HepG2 (cell line): Measurements from ENCODE around the gene CDKL5. TPM values are rescaled to one million over a fixed set of nuclear protein-coding genes. Genes with fewer than 3 reads are reported as not detected.

ENCODE experiments used
- ATAC-seq: fragments of 200-7000 bp; cut with Tn5 transposase; 3 replicates; pipeline ENCODE4 v1.9.1; 2020; ENCODE audit warnings: mild to moderate bottlenecking, moderate library complexity
- BruUV-seq: library from RNA; stranded (reverse); fragments of 400-500 nt; replicated peaks from 2 replicates; lab custom pipeline; 2021; lab: Mats Ljungman, UMichigan
- CTCF ChIA-PET: fragments of 300-600 bp; formaldehyde crosslinking; extraction: SDS; loops from one replicate; lab custom pipeline; 2021; ENCODE audit warnings: low total read pairs, inconsistent platforms, low intra/inter-chr PET ratio; lab: Yijun Ruan, JAX
- POLR2A ChIA-PET: fragments of 350-600 bp; sonication (Branson Sonifier 250); formaldehyde crosslinking; loops from one replicate; lab custom pipeline; 2020; ENCODE audit warnings: antibody characterized with exemption, inconsistent platforms; lab: Yijun Ruan, JAX
- DNase-seq: peaks from one replicate; pipeline ENCODE4 v3.0.0-alpha.2; 2015; ENCODE audit warnings: low spot score
- FAIRE-seq: peaks from 3 replicates; lab custom pipeline; 2011; peaks lifted over from hg19 to GRCh38; lab: Jason Lieb, UNC
- H2AFZ ChIP-seq: one replicate; pipeline ENCODE4 v1.6.1; 2011; ENCODE audit warnings: low read length, inconsistent platforms
- H3K27ac ChIP-seq: fragments of 300-600 bp; 3 replicates; pipeline ENCODE4 v1.8.0; 2011; ENCODE audit warnings: mixed run types, mild to moderate bottlenecking, mixed read lengths, low read length, inconsistent platforms; ENCODE audit not compliant: insufficient read depth; ENCODE audit errors: extremely low read length
- H3K27me3 ChIP-seq, 2 experiments: fragments of 200-600 bp in 1 of 2; 2 replicates in 1 of 2; 3 replicates in 1 of 2; pipeline versions ENCODE4 v1.6.0 to v1.8.0; 2011; ENCODE audit warnings: low read length in 2 of 2, mild to moderate bottlenecking in 2 of 2, moderate library complexity in 2 of 2, inconsistent platforms in 1 of 2; ENCODE audit not compliant: insufficient read depth in 2 of 2, control insufficient read depth in 1 of 2
- H3K36me3 ChIP-seq, 2 experiments: fragments of 200-600 bp in 1 of 2; replicated peaks in 1 of 2; 2 replicates in 1 of 2; 3 replicates in 1 of 2; pipeline versions ENCODE4 v1.5.1 to v1.8.0; 2011; ENCODE audit warnings: low read length in 2 of 2, inconsistent platforms in 1 of 2; ENCODE audit not compliant: insufficient read depth in 2 of 2, control insufficient read depth in 1 of 2
- H3K4me1 ChIP-seq: 2 replicates; pipeline ENCODE4 v1.5.1; 2012; ENCODE audit warnings: low read length, inconsistent platforms; ENCODE audit not compliant: insufficient read depth
- H3K4me2 ChIP-seq: 2 replicates; pipeline ENCODE4 v1.6.0; 2011; ENCODE audit warnings: low read depth, low read length, inconsistent platforms
- H3K4me3 ChIP-seq, 3 experiments: fragments of 200-600 bp in 1 of 3; sonication (generic), shearing (Covaris generic) in 1 of 3; replicated peaks in 1 of 3; 2 replicates each; pipeline ENCODE4 v1.5.1; 2011 to 2016; ENCODE audit warnings: low read length in 3 of 3, inconsistent platforms in 2 of 3, low read depth in 2 of 3, mild to moderate bottlenecking in 2 of 3, control low read depth in 1 of 3, mixed read lengths in 1 of 3; ENCODE audit not compliant: insufficient read depth in 1 of 3
- H3K79me2 ChIP-seq: one replicate; pipeline ENCODE4 v1.6.1; 2011; ENCODE audit warnings: low read length, inconsistent platforms; ENCODE audit not compliant: insufficient read depth
- H3K9ac ChIP-seq: 2 replicates; pipeline ENCODE4 v1.6.0; 2011; ENCODE audit warnings: mild to moderate bottlenecking, low read depth, low read length, inconsistent platforms; ENCODE audit not compliant: insufficient read depth
- H3K9me3 ChIP-seq: 2 replicates; pipeline ENCODE4 v1.5.1; 2012; ENCODE audit warnings: mild to moderate bottlenecking, low read length
- H4K20me1 ChIP-seq: 2 replicates; pipeline ENCODE4 v1.6.0; 2011; ENCODE audit warnings: inconsistent platforms, mild to moderate bottlenecking, low read length, moderate library complexity; ENCODE audit not compliant: insufficient read depth
- CENPX ChIP-seq: sonication (generic); formaldehyde crosslinking; IDR thresholded peaks from 2 replicates; pipeline ENCODE4 v1.9.0; 2021; ENCODE audit warnings: mild to moderate bottlenecking, missing genetic modification reagents, moderate library complexity
- HDAC1 ChIP-seq: sonication (generic); formaldehyde crosslinking; IDR thresholded peaks from 2 replicates; pipeline ENCODE4 v1.5.1; 2020; ENCODE audit warnings: mild to moderate bottlenecking, missing genetic modification reagents
- HNRNPK ChIP-seq: fragments of 200-400 bp; formaldehyde crosslinking; IDR thresholded peaks from 2 replicates; pipeline ENCODE4 v1.6.1; 2018; ENCODE audit warnings: low read length, low read depth, moderate library complexity, mild to moderate bottlenecking; ENCODE audit not compliant: poor library complexity, severe bottlenecking
- HNRNPUL1 ChIP-seq: fragments of 200-400 bp; formaldehyde crosslinking; IDR thresholded peaks from 2 replicates; pipeline ENCODE4 v1.6.1; 2017; ENCODE audit warnings: low read depth, mild to moderate bottlenecking, low read length, moderate library complexity
- KMT2A ChIP-seq: sonication (generic); formaldehyde crosslinking; IDR thresholded peaks from 2 replicates; pipeline ENCODE4 v1.4.0; 2020; ENCODE audit warnings: missing genetic modification reagents
- MXI1 ChIP-seq: IDR thresholded peaks from 3 replicates; pipeline ENCODE4 v1.6.1; 2012; ENCODE audit warnings: low read depth, low read length, inconsistent platforms, borderline replicate concordance
- NR1H2 ChIP-seq: sonication (generic); formaldehyde crosslinking; IDR thresholded peaks from 2 replicates; pipeline ENCODE4 v1.8.1; 2022; ENCODE audit warnings: low read depth, missing genetic modification reagents, borderline replicate concordance
- NR2F2 ChIP-seq: IDR thresholded peaks from 2 replicates; pipeline ENCODE4 v1.6.1; 2012; ENCODE audit warnings: low read depth, inconsistent platforms, borderline replicate concordance
- PCBP2 ChIP-seq: fragments of 200-400 bp; formaldehyde crosslinking; optimal IDR thresholded peaks from 2 replicates; pipeline ENCODE3; 2018; ENCODE audit warnings: low read length, low read depth; ENCODE audit not compliant: poor library complexity, severe bottlenecking
- SETDB1 ChIP-seq: sonication (generic); formaldehyde crosslinking; IDR thresholded peaks from 2 replicates; pipeline ENCODE4 v1.5.1; 2020; ENCODE audit warnings: missing genetic modification reagents, mild to moderate bottlenecking, borderline replicate concordance
- TRIM24 ChIP-seq: sonication (generic); formaldehyde crosslinking; IDR thresholded peaks from 2 replicates; pipeline ENCODE4 v1.8.0; 2022; ENCODE audit warnings: mild to moderate bottlenecking, missing genetic modification reagents
- ZBTB20 ChIP-seq: sonication (generic); formaldehyde crosslinking; IDR thresholded peaks from 2 replicates; pipeline ENCODE4 v1.8.1; 2023; ENCODE audit warnings: missing genetic modification reagents, low read depth, mild to moderate bottlenecking, borderline replicate concordance
- ZNF30 ChIP-seq: sonication (generic); formaldehyde crosslinking; IDR thresholded peaks from 2 replicates; pipeline ENCODE4 v1.5.0; 2020; ENCODE audit warnings: mild to moderate bottlenecking, missing genetic modification reagents
- ZNF382 ChIP-seq: sonication (generic); formaldehyde crosslinking; IDR thresholded peaks from 2 replicates; pipeline ENCODE4 v1.5.0; 2020; ENCODE audit warnings: missing genetic modification reagents, mild to moderate bottlenecking, borderline replicate concordance
- ZNF660 ChIP-seq: sonication (generic); formaldehyde crosslinking; IDR thresholded peaks from 2 replicates; pipeline ENCODE4 v1.5.1; 2020; ENCODE audit warnings: mild to moderate bottlenecking, low read depth, missing genetic modification reagents, borderline replicate concordance
- ZNF772 ChIP-seq: sonication (generic); formaldehyde crosslinking; IDR thresholded peaks from 2 replicates; pipeline ENCODE4 v1.5.0; 2020; ENCODE audit warnings: mild to moderate bottlenecking, missing genetic modification reagents
- WGBS: methylation state at CpG from one replicate; pipeline ENCODE4 v1.1.6; 2017; ENCODE audit warnings: low lambda C conversion rate; 5-methylcytosine and 5-hydroxymethylcytosine counted together
- in situ Hi-C: cut with HindIII; loops from 2 replicates; pipeline ENCODE4 v1.10.0; 2017; ENCODE audit warnings: low pct_unique_long_range_greater_than_20kb; ENCODE audit not compliant: extremely low pct_ligation_motif_present
- intact Hi-C: fragments of 100-400 bp; cut with micrococcal nuclease; formaldehyde crosslinking; loops from one replicate; pipeline ENCODE4 v1.10.0; 2022; ENCODE audit not compliant: unreplicated experiment
- polyA plus RNA-seq, 8 experiments: library from polyadenylated mRNA; depleted of rRNA in 3 of 8; stranded (reverse) in 7 of 8; unstranded in 1 of 8; fragments of >200 nt; fragmentation: Illumina TruSeq in 4 of 8; extraction: Trizol in 4 of 8; gene quantifications; 2 replicates each; pipeline versions ENCODE4 v1.2.1 to v1.2.3, GENCODE V29; 2011 to 2016; ENCODE audit warnings: low read depth in 4 of 8, missing spikeins in 1 of 8, mixed read lengths in 1 of 8; ENCODE audit not compliant: insufficient read depth in 1 of 8
- total RNA-seq, 5 experiments: library from RNA; depleted of rRNA; stranded (reverse); fragments of >200 nt; fragmentation: Illumina TruSeq; extraction: Trizol; gene quantifications; 2 replicates each; pipeline ENCODE4 v1.2.3, GENCODE V29; 2016; ENCODE audit warnings: low read depth in 1 of 5
- TF ChIP-seq, protein P1 (sequence below): sonication (generic); formaldehyde crosslinking; IDR thresholded peaks from 2 replicates; pipeline ENCODE4 v1.8.1; 2023; ENCODE audit warnings: mild to moderate bottlenecking, missing genetic modification reagents
- TF ChIP-seq, protein P2 (sequence below): sonication (generic); formaldehyde crosslinking; IDR thresholded peaks from 2 replicates; pipeline ENCODE4 v1.8.1; 2023; ENCODE audit warnings: missing genetic modification reagents, mild to moderate bottlenecking, borderline replicate concordance

The CDKL5 gene
- total and polyA plus RNA-seq, 2 of the 13 experiments (the other 11 are each of a cell fraction or from before 2014, with no cell fraction given), result 2.8 to 7.0 TPM

DNA sequence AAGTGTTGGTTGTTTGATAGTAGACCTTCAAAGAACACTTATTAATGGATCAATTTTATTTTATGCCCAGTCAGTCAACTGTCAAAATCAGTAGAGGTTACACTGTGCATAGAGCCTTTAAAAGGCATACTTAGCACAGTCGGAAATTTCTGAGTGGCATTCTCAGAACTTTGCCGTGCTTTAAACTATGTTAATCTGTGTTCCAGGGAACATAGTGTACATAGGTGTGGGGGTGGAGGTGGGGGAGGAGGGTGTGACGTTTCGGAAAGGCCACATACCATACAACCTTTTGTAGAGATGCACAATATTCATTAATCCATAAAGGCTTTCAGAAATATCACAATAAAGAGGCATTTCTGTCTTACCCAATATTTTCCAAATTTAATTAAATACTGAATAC is 170.7 kb downstream of the CDKL5 start:
- BruUV-seq, result no TSS peak
- no peak for FAIRE-seq
- DNase-seq, result no peak
- no peaks in the 10 kb centered on the region for H3K27me3 ChIP-seq
- no peak overlapping the region for H2AFZ ChIP-seq
- POLR2A ChIA-PET, result no interaction called here
- no peaks in the 10 kb centered on the region for H3K9me3 ChIP-seq
- no peak for TF ChIP-seq ZBTB20 (CRISPR knock-in tag)
- TF ChIP-seq KMT2A, result no peak
- no peak for TF ChIP-seq ZNF382
- TF ChIP-seq, protein P1, sequence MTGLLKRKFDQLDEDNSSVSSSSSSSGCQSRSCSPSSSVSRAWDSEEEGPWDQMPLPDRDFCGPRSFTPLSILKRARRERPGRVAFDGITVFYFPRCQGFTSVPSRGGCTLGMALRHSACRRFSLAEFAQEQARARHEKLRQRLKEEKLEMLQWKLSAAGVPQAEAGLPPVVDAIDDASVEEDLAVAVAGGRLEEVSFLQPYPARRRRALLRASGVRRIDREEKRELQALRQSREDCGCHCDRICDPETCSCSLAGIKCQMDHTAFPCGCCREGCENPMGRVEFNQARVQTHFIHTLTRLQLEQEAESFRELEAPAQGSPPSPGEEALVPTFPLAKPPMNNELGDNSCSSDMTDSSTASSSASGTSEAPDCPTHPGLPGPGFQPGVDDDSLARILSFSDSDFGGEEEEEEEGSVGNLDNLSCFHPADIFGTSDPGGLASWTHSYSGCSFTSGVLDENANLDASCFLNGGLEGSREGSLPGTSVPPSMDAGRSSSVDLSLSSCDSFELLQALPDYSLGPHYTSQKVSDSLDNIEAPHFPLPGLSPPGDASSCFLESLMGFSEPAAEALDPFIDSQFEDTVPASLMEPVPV (CRISPR knock-in tag), result no peak
- TF ChIP-seq, all 625 proteins: peak for 0
- CTCF ChIA-PET, result no interaction called here
- WGBS, result 95% methylated on average over 4 of the region's 4 CpGs
- in situ Hi-C loops, result no loop called here
- H3K4me1 ChIP-seq, result peaks cover 2% of the 10 kb centered on the region; the same call in 1 of the 2 replicates
- intact Hi-C loops, result no loop called here
- no peak overlapping the region for H3K9ac ChIP-seq
- H3K79me2 ChIP-seq, result no peaks in the 10 kb centered on the region
- no peak overlapping the region for H3K27ac ChIP-seq
- ATAC-seq, result no peak
- H3K4me2 ChIP-seq, result no peak overlapping the region
- H3K4me3 ChIP-seq, result no peak overlapping the region
- no peaks in the 10 kb centered on the region for H4K20me1 ChIP-seq
- H3K36me3 ChIP-seq, result peaks cover 0 to 12% of the 10 kb centered on the region in 2 experiments; a peak in 2 of 5 replicates

DNA sequence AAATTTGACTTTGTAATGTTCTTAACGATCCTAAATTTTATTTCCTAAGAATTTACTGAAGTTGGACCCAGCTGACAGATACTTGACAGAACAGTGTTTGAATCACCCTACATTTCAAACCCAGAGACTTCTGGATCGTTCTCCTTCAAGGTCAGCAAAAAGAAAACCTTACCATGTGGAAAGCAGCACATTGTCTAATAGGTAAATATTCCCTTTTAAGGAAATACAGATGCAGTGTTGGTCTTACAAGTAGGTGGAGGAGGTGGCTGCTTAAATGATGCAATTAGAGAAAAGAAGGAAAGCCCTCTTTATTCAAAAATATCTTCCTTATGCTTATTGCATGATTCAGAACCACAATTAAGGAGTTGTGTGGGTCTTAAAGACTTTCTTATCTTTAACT is 173.0 kb downstream of the CDKL5 start:
- no peak overlapping the region for H3K27ac ChIP-seq
- CTCF ChIA-PET, result no interaction called here
- H2AFZ ChIP-seq, result no peak overlapping the region
- H3K9me3 ChIP-seq, result no peaks in the 10 kb centered on the region
- WGBS, result 92% methylated on average over 2 of the region's 2 CpGs
- BruUV-seq, result no TSS peak
- intact Hi-C loops (no loop called here), in situ Hi-C loops (no loop called here)
- no peaks in the 10 kb centered on the region for H3K4me1 ChIP-seq
- H3K9ac ChIP-seq, result no peak overlapping the region
- H4K20me1 ChIP-seq, result no peaks in the 10 kb centered on the region
- H3K4me2 ChIP-seq, result no peak overlapping the region
- POLR2A ChIA-PET, result no interaction called here
- no peak for ATAC-seq
- no peaks in the 10 kb centered on the region for H3K79me2 ChIP-seq
- H3K4me3 ChIP-seq, result no peak overlapping the region
- H3K36me3 ChIP-seq, result peaks cover 0 to 13% of the 10 kb centered on the region in 2 experiments; a peak in 2 of 5 replicates
- no peaks in the 10 kb centered on the region for H3K27me3 ChIP-seq
- no peak for DNase-seq
- no peak for FAIRE-seq
- TF ChIP-seq NR1H2, result no peak
- no peak for TF ChIP-seq MXI1
- no peak for TF ChIP-seq HNRNPK
- TF ChIP-seq, protein P2, sequence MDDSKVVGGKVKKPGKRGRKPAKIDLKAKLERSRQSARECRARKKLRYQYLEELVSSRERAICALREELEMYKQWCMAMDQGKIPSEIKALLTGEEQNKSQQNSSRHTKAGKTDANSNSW (CRISPR knock-in tag), result no peak
- no peak for TF ChIP-seq NR2F2
- no peak for TF ChIP-seq HDAC1 (CRISPR knock-in tag)
- no peak for TF ChIP-seq PCBP2
- TF ChIP-seq ZNF772 (CRISPR knock-in tag), result no peak
- TF ChIP-seq ZNF660, result no peak
- TF ChIP-seq SETDB1 (CRISPR knock-in tag), result no peak
- no peak for TF ChIP-seq HNRNPUL1
- TF ChIP-seq ZNF30, result no peak
- TF ChIP-seq TRIM24 (CRISPR knock-in tag), result no peak
- no peak for TF ChIP-seq CENPX (CRISPR knock-in tag)
